HG02571 (cell line): ENCODE data around the gene AFF3.

Experiments
- ATAC-seq: cut with Tn5 transposase; IDR thresholded peaks from one replicate; pipeline ENCODE4 v1.9.1; 2021; ENCODE audit warnings: mild to moderate bottlenecking, moderate library complexity; ENCODE audit not compliant: unreplicated experiment

AFF3 gene

GRCh38 chr2:99864561-99865553, 277.5 kb downstream of the AFF3 start:
- ATAC-seq: no peak

GRCh38 chr2:99863903-99864270, 278.5 kb downstream of the AFF3 start:
- ATAC-seq: no peak

- no peak for ATAC-seq
Observed at GRCh38 chr2:99863236-99863902, 279.0 kb downstream of the AFF3 start.

GRCh38 chr2:99862566-99862965, 279.8 kb downstream of the AFF3 start:
- no peak for ATAC-seq

- ATAC-seq: no peak
Observed at GRCh38 chr2:99861376-99861760, 281.0 kb downstream of the AFF3 start.

GRCh38 chr2:99860720-99861375, 281.5 kb downstream of the AFF3 start:
- ATAC-seq: no peak

GRCh38 chr2:99858951-99859596, 283.3 kb downstream of the AFF3 start:
- ATAC-seq: no peak

- ATAC-seq: no peak
Observed at GRCh38 chr2:99857867-99858444, 284.4 kb downstream of the AFF3 start.

- ATAC-seq: no peak
Observed at GRCh38 chr2:99857372-99857771, 285.0 kb downstream of the AFF3 start.

GRCh38 chr2:99856119-99856518, 286.3 kb downstream of the AFF3 start:
- ATAC-seq: no peak

GRCh38 chr2:99854236-99854852, 288.0 kb downstream of the AFF3 start:
- no peak for ATAC-seq

- no peak for ATAC-seq
Observed at GRCh38 chr2:99852956-99853355, 289.4 kb downstream of the AFF3 start.

GRCh38 chr2:99852376-99852934, 289.9 kb downstream of the AFF3 start:
- no peak for ATAC-seq

- no peak for ATAC-seq
Observed at GRCh38 chr2:99851811-99852210, 290.6 kb downstream of the AFF3 start.

GRCh38 chr2:99851089-99851488, 291.3 kb downstream of the AFF3 start:
- ATAC-seq: no peak

- no peak for ATAC-seq
Observed at GRCh38 chr2:99850084-99850710, 292.2 kb downstream of the AFF3 start.

- ATAC-seq: no peak
Observed at GRCh38 chr2:99846462-99847107, 295.8 kb downstream of the AFF3 start.

- no peak for ATAC-seq
Observed at GRCh38 chr2:99845296-99845695, 297.1 kb downstream of the AFF3 start.

GRCh38 chr2:99842451-99842850, 299.9 kb downstream of the AFF3 start:
- no peak for ATAC-seq
